COLO829 (cell line): ENCODE results near the gene SULT6B1.
"Not testable (repeated sequence)": the region's sequence is repeated elsewhere in the genome, so short reads cannot be mapped to it uniquely, and the experiment has no call there.

Experiments used
- DNase-seq: peaks from one replicate; pipeline ENCODE4 v3.0.0; 2012; ENCODE audit warnings: low spot score

The SULT6B1 gene

GRCh38 chr2:37195862-37196319 is 7.4 kb upstream of the SULT6B1 start:
- DNase-seq = not testable (repeated sequence)

- DNase-seq = no peak
Observed at GRCh38 chr2:37192551-37192950, 4.1 kb upstream of the SULT6B1 start.

GRCh38 chr2:37191747-37192146 is 3.3 kb upstream of the SULT6B1 start:
- no peak for DNase-seq

- DNase-seq = no peak
Observed at GRCh38 chr2:37191253-37191652, 2.8 kb upstream of the SULT6B1 start.

GRCh38 chr2:37190290-37190689 is 1.8 kb upstream of the SULT6B1 start:
- no peak for DNase-seq

- DNase-seq = peak; percentile 92
Observed at GRCh38 chr2:37189452-37190153, 1.1 kb upstream of the SULT6B1 start.

GRCh38 chr2:37181726-37182684 is 6.5 kb downstream of the SULT6B1 start:
- no peak for DNase-seq

- DNase-seq = no peak
Observed at GRCh38 chr2:37180640-37181039, 7.8 kb downstream of the SULT6B1 start.

GRCh38 chr2:37180006-37180639 is 8.3 kb downstream of the SULT6B1 start:
- DNase-seq = no peak

- no peak for DNase-seq
Observed at GRCh38 chr2:37173741-37174140, 14.7 kb downstream of the SULT6B1 start.

- no peak for DNase-seq
Observed at GRCh38 chr2:37171624-37171950, 16.9 kb downstream of the SULT6B1 start.

GRCh38 chr2:37168217-37168981 is 20.1 kb downstream of the SULT6B1 start:
- peak; percentile 68 for DNase-seq

- DNase-seq = no peak
Observed at GRCh38 chr2:37167636-37168180, 20.8 kb downstream of the SULT6B1 start.

- no peak for DNase-seq
Observed at GRCh38 chr2:37164757-37165156, 23.7 kb downstream of the SULT6B1 start.

- peak; percentile 96 for DNase-seq
Observed at GRCh38 chr2:37156857-37157714, 31.4 kb downstream of the SULT6B1 start, which contains the start of gene EIF2AK2. EIF2AK2 (minus strand) TSS chr2:37156980; CDS start chr2:37147806, 9,174 bp downstream.

- DNase-seq = peak; percentile 24
Observed at GRCh38 chr2:37156071-37156856, 32.2 kb downstream of the SULT6B1 start.

GRCh38 chr2:37154785-37155184 is 33.7 kb downstream of the SULT6B1 start:
- DNase-seq = no peak

GRCh38 chr2:37153224-37153623 is 35.2 kb downstream of the SULT6B1 start:
- no peak for DNase-seq

- DNase-seq = no peak
Observed at GRCh38 chr2:37149626-37150322, 38.7 kb downstream of the SULT6B1 start.
